HepG2 (cell line): ENCODE results near the gene C1RL. TPM values are rescaled to one million over a fixed set of nuclear protein-coding genes. Genes with fewer than 3 reads are reported as not detected.

Experiments
- DDIT3 ChIP-seq: sonication (generic); formaldehyde crosslinking; IDR thresholded peaks from 2 replicates; pipeline ENCODE4 v1.4.0; 2020; ENCODE audit warnings: mild to moderate bottlenecking, missing genetic modification reagents
- ELF3 ChIP-seq: IDR thresholded peaks from 2 replicates; pipeline ENCODE4 v1.6.1; 2016; ENCODE audit warnings: missing genetic modification reagents, missing compliant biosample characterization
- MEIS2 ChIP-seq: sonication (generic); formaldehyde crosslinking; IDR thresholded peaks from 2 replicates; pipeline ENCODE4 v1.9.0; 2021; ENCODE audit warnings: mild to moderate bottlenecking, missing genetic modification reagents
- MYC ChIP-seq: sonication (generic); formaldehyde crosslinking; IDR thresholded peaks from 2 replicates; pipeline ENCODE4 v1.9.0; 2021; ENCODE audit warnings: missing genetic modification reagents, borderline replicate concordance
- PATZ1 ChIP-seq: sonication (generic); formaldehyde crosslinking; IDR thresholded peaks from 2 replicates; pipeline ENCODE4 v1.4.0; 2020; ENCODE audit warnings: missing genetic modification reagents
- RERE ChIP-seq: IDR thresholded peaks from 2 replicates; pipeline ENCODE4 v1.6.1; 2016; ENCODE audit warnings: low read depth, missing genetic modification reagents, missing compliant biosample characterization
- THAP11 ChIP-seq: IDR thresholded peaks from 2 replicates; pipeline ENCODE4 v1.6.1; 2016; ENCODE audit warnings: missing biosample characterization, missing genetic modification reagents
- THAP7 ChIP-seq: sonication (generic); formaldehyde crosslinking; IDR thresholded peaks from 2 replicates; pipeline ENCODE4 v1.8.1; 2023; ENCODE audit warnings: mild to moderate bottlenecking, missing genetic modification reagents
- TRIM22 ChIP-seq: fragments of 450-650 bp; IDR thresholded peaks from 2 replicates; pipeline ENCODE4 v1.6.1; 2017
- ZBTB1 ChIP-seq: sonication (generic); formaldehyde crosslinking; IDR thresholded peaks from 2 replicates; pipeline ENCODE4 v1.4.0; 2020; ENCODE audit warnings: missing genetic modification reagents, borderline replicate concordance
- ZNF549 ChIP-seq: sonication (generic); formaldehyde crosslinking; IDR thresholded peaks from 2 replicates; pipeline ENCODE4 v1.5.0; 2020; ENCODE audit warnings: missing genetic modification reagents
- ZNF556 ChIP-seq: sonication (generic); formaldehyde crosslinking; IDR thresholded peaks from 2 replicates; pipeline ENCODE4 v1.4.0; 2020; ENCODE audit warnings: mild to moderate bottlenecking, missing genetic modification reagents, borderline replicate concordance
- ZNF598 ChIP-seq: sonication (generic); formaldehyde crosslinking; IDR thresholded peaks from 2 replicates; pipeline ENCODE4 v1.5.1; 2020; ENCODE audit warnings: mild to moderate bottlenecking, missing genetic modification reagents, borderline replicate concordance
- ZNF773 ChIP-seq: sonication (generic); formaldehyde crosslinking; IDR thresholded peaks from 2 replicates; pipeline ENCODE4 v1.4.0; 2020; ENCODE audit warnings: missing genetic modification reagents, borderline replicate concordance
- polyA plus RNA-seq, 8 experiments: library from polyadenylated mRNA; depleted of rRNA in 3 of 8; stranded (reverse) in 7 of 8; unstranded in 1 of 8; fragments of >200 nt; fragmentation: Illumina TruSeq in 4 of 8; extraction: Trizol in 4 of 8; gene quantifications; 2 replicates each; pipeline versions ENCODE4 v1.2.1 to v1.2.3, GENCODE V29; 2011 to 2016; ENCODE audit warnings: low read depth in 4 of 8, missing spikeins in 1 of 8, mixed read lengths in 1 of 8; ENCODE audit not compliant: insufficient read depth in 1 of 8
- total RNA-seq, 5 experiments: library from RNA; depleted of rRNA; stranded (reverse); fragments of >200 nt; fragmentation: Illumina TruSeq; extraction: Trizol; gene quantifications; 2 replicates each; pipeline ENCODE4 v1.2.3, GENCODE V29; 2016; ENCODE audit warnings: low read depth in 1 of 5

The C1RL gene
- total and polyA plus RNA-seq, 2 of the 13 experiments (the other 11 are each of a cell fraction or from before 2014, with no cell fraction given), result 28.9 to 53.1 TPM

GRCh38 chr12:7108796-7109571, at the start of gene C1RL (continued):
- TF ChIP-seq MEIS2 (CRISPR knock-in tag) (0 out of 2 replicates have a peak, but pooled peaks have one; percentile 22), ZBTB1 (no peak), ZNF598 (CRISPR knock-in tag) (0 out of 2 replicates have a peak, but pooled peaks have one; percentile 11), THAP11 (CRISPR knock-in tag) (peak; percentile 45; the same call in 1 of the 2 replicates), PATZ1 (peak; percentile 80), DDIT3 (no peak), ZNF773 (CRISPR knock-in tag) (no peak), ZNF549 (CRISPR knock-in tag) (no peak), ZNF556 (CRISPR knock-in tag) (0 out of 2 replicates have a peak, but pooled peaks have one; percentile 45), MYC (CRISPR knock-in tag) (peak; percentile 4; the same call in 1 of the 2 replicates), RERE (CRISPR knock-in tag) (no peak), TRIM22 (no peak), ELF3 (CRISPR knock-in tag) (peak; percentile 94), THAP7 (CRISPR knock-in tag) (no peak; the same call in 1 of the 2 replicates)
